ENCODE measurements around the gene PODN.

GRCh38 chr1:53025034-53025768 is 36.8 kb upstream of the PODN start:
- peak in 1 of 3 donors; percentile 75 for TF ChIP-seq POLR2AphosphoS5 (IDR thresholded peaks at IDR 0.05)
- no peak for TF ChIP-seq CTCF (IDR thresholded peaks at IDR 0.05)
- TF ChIP-seq POLR2A (IDR thresholded peaks at IDR 0.05) = no peak
